ENCODE measurements around the gene MOB1A.
"Not testable (repeated sequence)": the region's sequence is repeated elsewhere in the genome, so short reads cannot be mapped to it uniquely, and the experiment has no call there.

Gene MOB1A

GRCh38 chr2:74198461-74199274 lies 20.0 kb upstream of the MOB1A start, which contains the start of gene MTHFD2:
Gene MTHFD2 (plus strand): TSS chr2:74198615. CDS start chr2:74198642, 27 bp downstream.
- FAIRE-seq, result peak; percentile 92

- FAIRE-seq, result no peak
Observed at GRCh38 chr2:74198023-74198460, 19.4 kb upstream of the MOB1A start.

- no peak for FAIRE-seq
Observed at GRCh38 chr2:74197049-74197448, 18.4 kb upstream of the MOB1A start.

GRCh38 chr2:74194799-74195198 lies 16.1 kb upstream of the MOB1A start:
- no peak for FAIRE-seq

- no peak for FAIRE-seq
Observed at GRCh38 chr2:74191596-74192380, 13.1 kb upstream of the MOB1A start.

GRCh38 chr2:74188696-74189095 lies 10.0 kb upstream of the MOB1A start:
- FAIRE-seq, result no peak

- no peak for FAIRE-seq
Observed at GRCh38 chr2:74188018-74188601, 9.4 kb upstream of the MOB1A start.

GRCh38 chr2:74186706-74187105 lies 8.0 kb upstream of the MOB1A start:
- not testable (repeated sequence) for FAIRE-seq

GRCh38 chr2:74186038-74186437 lies 7.4 kb upstream of the MOB1A start:
- no peak for FAIRE-seq

GRCh38 chr2:74183878-74184277 lies 5.2 kb upstream of the MOB1A start:
- no peak for FAIRE-seq

- no peak for FAIRE-seq
Observed at GRCh38 chr2:74181739-74182138, 3.1 kb upstream of the MOB1A start.

- FAIRE-seq, result no peak
Observed at GRCh38 chr2:74179063-74179865, 585 bp upstream of the MOB1A start.

- no peak for FAIRE-seq
Observed at GRCh38 chr2:74177696-74178095, 983 bp downstream of the MOB1A start.

GRCh38 chr2:74174909-74175308 lies 3.8 kb downstream of the MOB1A start:
- no peak for FAIRE-seq

- no peak for FAIRE-seq
Observed at GRCh38 chr2:74168739-74169138, 9.9 kb downstream of the MOB1A start.

GRCh38 chr2:74164761-74165160 lies 13.9 kb downstream of the MOB1A start:
- no peak for FAIRE-seq

- FAIRE-seq, result no peak
Observed at GRCh38 chr2:74162951-74163350, 15.7 kb downstream of the MOB1A start.

- FAIRE-seq, result peak; percentile 49
Observed at GRCh38 chr2:74155830-74156229, 22.8 kb downstream of the MOB1A start.

GRCh38 chr2:74152954-74153353 lies 25.7 kb downstream of the MOB1A start:
- no peak for FAIRE-seq

- FAIRE-seq, result no peak
Observed at GRCh38 chr2:74149570-74150319, 28.9 kb downstream of the MOB1A start.

- FAIRE-seq, result no peak
Observed at GRCh38 chr2:74149247-74149525, 29.5 kb downstream of the MOB1A start.
